HEK293 (cell line): ENCODE measurements around the gene PPP2R3A.

Source experiments
- HIC1 ChIP-seq: fragments of 450-650 bp; formaldehyde crosslinking; IDR thresholded peaks from 2 replicates; pipeline ENCODE4 v1.5.1; 2016; ENCODE audit warnings: missing biosample characterization, missing genetic modification characterization
- HOXA7 ChIP-seq: sonication (generic); formaldehyde crosslinking; IDR thresholded peaks from 2 replicates; pipeline ENCODE4 v1.8.1; 2022; ENCODE audit warnings: missing genetic modification reagents, borderline replicate concordance
- KLF9 ChIP-seq: fragments of 450-650 bp; formaldehyde crosslinking; IDR thresholded peaks from 2 replicates; pipeline ENCODE4 v1.5.1; 2016; ENCODE audit warnings: missing biosample characterization, missing genetic modification characterization, low read depth
- PRDM1 ChIP-seq: fragments of 450-650 bp; formaldehyde crosslinking; IDR thresholded peaks from 2 replicates; pipeline ENCODE4; 2016; ENCODE audit warnings: missing biosample characterization, missing genetic modification characterization
- REPIN1 ChIP-seq: fragments of 450-650 bp; formaldehyde crosslinking; IDR thresholded peaks from 2 replicates; pipeline ENCODE4 v1.5.1; 2017; ENCODE audit warnings: missing biosample characterization, missing genetic modification characterization, low read depth
- WT1 ChIP-seq: fragments of 450-650 bp; formaldehyde crosslinking; IDR thresholded peaks from 2 replicates; pipeline ENCODE4 v1.5.1; 2016; ENCODE audit warnings: missing biosample characterization, missing genetic modification characterization
- ZBTB17 ChIP-seq: fragments of 450-650 bp; formaldehyde crosslinking; IDR thresholded peaks from 2 replicates; pipeline ENCODE4 v1.5.1; 2016; ENCODE audit warnings: missing biosample characterization, missing genetic modification characterization
- ZBTB48 ChIP-seq: fragments of 450-650 bp; formaldehyde crosslinking; IDR thresholded peaks from 2 replicates; pipeline ENCODE4 v1.5.1; 2016; ENCODE audit warnings: missing biosample characterization, missing genetic modification characterization
- ZBTB7A ChIP-seq: fragments of 450-650 bp; formaldehyde crosslinking; IDR thresholded peaks from 2 replicates; pipeline ENCODE4 v1.5.1; 2016; ENCODE audit warnings: low read depth, missing biosample characterization, missing genetic modification characterization
- ZBTB8A ChIP-seq: fragments of 450-650 bp; formaldehyde crosslinking; IDR thresholded peaks from 2 replicates; pipeline ENCODE4 v1.5.1; 2016; ENCODE audit warnings: missing biosample characterization, missing genetic modification characterization
- ZFP37 ChIP-seq: fragments of 450-650 bp; formaldehyde crosslinking; IDR thresholded peaks from 2 replicates; pipeline ENCODE4 v1.5.1; 2016; ENCODE audit warnings: missing biosample characterization, missing genetic modification characterization
- ZNF169 ChIP-seq: fragments of 450-650 bp; formaldehyde crosslinking; IDR thresholded peaks from 2 replicates; pipeline ENCODE4 v1.5.1; 2016; ENCODE audit warnings: missing biosample characterization, missing genetic modification characterization
- ZNF184 ChIP-seq: fragments of 450-650 bp; IDR thresholded peaks from 2 replicates; pipeline ENCODE4 v1.5.1; 2018; ENCODE audit warnings: missing biosample characterization, mild to moderate bottlenecking, missing genetic modification characterization
- ZNF202 ChIP-seq: fragments of 450-650 bp; formaldehyde crosslinking; IDR thresholded peaks from 2 replicates; pipeline ENCODE4 v1.5.1; 2016; ENCODE audit warnings: missing biosample characterization, missing genetic modification characterization, borderline replicate concordance
- ZNF24 ChIP-seq: fragments of 450-650 bp; formaldehyde crosslinking; IDR thresholded peaks from 2 replicates; pipeline ENCODE4 v1.5.1; 2016; ENCODE audit warnings: missing biosample characterization, missing genetic modification characterization
- ZNF248 ChIP-seq: fragments of 450-650 bp; formaldehyde crosslinking; IDR thresholded peaks from 2 replicates; pipeline ENCODE4 v1.5.1; 2017; ENCODE audit warnings: missing biosample characterization, missing genetic modification characterization
- ZNF280C ChIP-seq: fragments of 450-650 bp; formaldehyde crosslinking; IDR thresholded peaks from 2 replicates; pipeline ENCODE4 v1.5.1; 2016; ENCODE audit warnings: missing biosample characterization, missing genetic modification characterization
- ZNF394 ChIP-seq: fragments of 450-650 bp; formaldehyde crosslinking; IDR thresholded peaks from 2 replicates; pipeline ENCODE4 v1.5.1; 2016; ENCODE audit warnings: missing biosample characterization, missing genetic modification characterization, mild to moderate bottlenecking, moderate library complexity, borderline replicate concordance
- ZNF510 ChIP-seq: fragments of 450-650 bp; formaldehyde crosslinking; IDR thresholded peaks from 2 replicates; pipeline ENCODE4 v1.5.1; 2018; ENCODE audit warnings: mild to moderate bottlenecking, missing genetic modification characterization, missing biosample characterization; ENCODE audit not compliant: insufficient replicate concordance
- ZNF585B ChIP-seq: fragments of 450-650 bp; formaldehyde crosslinking; IDR thresholded peaks from 2 replicates; pipeline ENCODE4 v1.5.1; 2016; ENCODE audit warnings: missing biosample characterization, missing genetic modification characterization
- ZNF600 ChIP-seq: fragments of 450-650 bp; formaldehyde crosslinking; IDR thresholded peaks from 2 replicates; pipeline ENCODE4 v1.5.1; 2016; ENCODE audit warnings: missing biosample characterization, missing genetic modification characterization
- ZNF629 ChIP-seq: fragments of 450-650 bp; formaldehyde crosslinking; IDR thresholded peaks from 2 replicates; pipeline ENCODE4 v1.5.1; 2017; ENCODE audit warnings: missing biosample characterization, missing genetic modification characterization
- ZNF677 ChIP-seq: fragments of 450-650 bp; IDR thresholded peaks from 2 replicates; pipeline ENCODE4 v1.5.0; 2018; ENCODE audit warnings: missing biosample characterization, mild to moderate bottlenecking, missing genetic modification characterization, moderate library complexity
- TF ChIP-seq, protein P1 (sequence below): sonication (generic); formaldehyde crosslinking; IDR thresholded peaks from 2 replicates; pipeline ENCODE4 v1.8.1; 2022; ENCODE audit warnings: mild to moderate bottlenecking, moderate library complexity, missing genetic modification reagents
- TF ChIP-seq, protein P2 (sequence below): fragments of 450-650 bp; formaldehyde crosslinking; IDR thresholded peaks from 2 replicates; pipeline ENCODE4 v1.5.1; 2016; ENCODE audit warnings: missing biosample characterization, missing genetic modification characterization
- TF ChIP-seq, protein P3 (sequence below): fragments of 450-650 bp; formaldehyde crosslinking; IDR thresholded peaks from 2 replicates; pipeline ENCODE4; 2016; ENCODE audit warnings: missing biosample characterization, missing genetic modification characterization
- TF ChIP-seq, protein P4 (sequence below): fragments of 450-650 bp; formaldehyde crosslinking; IDR thresholded peaks from 2 replicates; pipeline ENCODE4 v1.5.1; 2016; ENCODE audit warnings: missing biosample characterization, missing genetic modification characterization

Gene PPP2R3A

DNA sequence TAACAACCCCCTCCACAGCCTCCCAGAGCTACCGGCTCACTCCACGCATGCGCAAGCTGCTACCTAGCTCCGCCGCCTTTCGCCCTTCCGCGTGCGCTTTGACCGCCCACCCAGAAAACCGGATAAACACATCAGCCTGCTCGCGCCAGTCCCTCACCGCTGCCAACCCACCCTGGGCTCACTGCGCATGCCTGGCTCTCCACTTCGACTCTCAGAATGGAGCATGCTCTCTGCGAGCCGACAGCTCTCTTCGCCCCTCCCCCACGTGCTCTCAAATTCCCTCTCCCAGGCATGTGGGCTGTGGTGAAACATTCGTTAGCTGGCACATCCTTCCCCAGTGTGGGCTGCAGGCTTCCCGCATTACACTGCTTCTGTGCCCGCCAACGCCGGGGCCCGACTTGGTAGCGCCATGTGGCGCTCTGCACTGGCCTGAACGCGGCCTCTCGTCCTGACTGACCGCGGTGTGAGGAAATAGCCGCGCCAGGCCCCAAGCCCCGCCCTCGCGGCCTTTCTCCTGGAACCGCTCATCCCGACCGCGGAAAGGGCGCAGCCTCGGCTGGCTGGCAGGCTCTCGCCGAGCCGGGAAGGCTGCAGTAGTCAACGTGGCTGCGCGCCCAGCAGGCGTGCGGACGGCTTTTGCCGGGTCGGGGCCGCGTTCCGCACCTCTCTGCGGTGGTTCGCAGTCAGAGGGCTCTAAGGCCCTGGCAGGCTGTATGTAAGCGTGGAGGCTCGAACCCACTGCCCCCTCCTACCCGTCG is 231.1 kb downstream of the PPP2R3A start (continued):
- TF ChIP-seq ZNF600 (tag by site-specific recombination) (peak; percentile 99), ZBTB7A (no peak), ZFP37 (tag by site-specific recombination) (peak; percentile 90; the same call in 1 of the 2 replicates), PRDM1 (tag by site-specific recombination) (no peak; the same call in 1 of the 2 replicates), ZBTB48 (no peak; the same call in 1 of the 2 replicates), ZNF394 (tag by site-specific recombination) (peak; percentile 65; the same call in 1 of the 2 replicates), REPIN1 (no peak), ZNF169 (tag by site-specific recombination) (no peak), HOXA7 (CRISPR knock-in tag) (no peak), HIC1 (tag by site-specific recombination) (peak; percentile 93), ZNF280C (tag by site-specific recombination) (no peak), ZBTB8A (tag by site-specific recombination) (peak; percentile 90), ZNF248 (tag by site-specific recombination) (no peak), ZBTB17 (tag by site-specific recombination) (peak; percentile 98), ZNF677 (tag by site-specific recombination) (no peak), ZNF184 (no peak), ZNF510 (tag by site-specific recombination) (no peak), ZNF629 (tag by site-specific recombination) (peak; percentile 70), ZNF585B (no peak), KLF9 (tag by site-specific recombination) (peak; percentile 44; the same call in 1 of the 2 replicates), ZNF202 (tag by site-specific recombination) (no peak), ZNF24 (tag by site-specific recombination) (no peak; the same call in none of the 2 replicates), WT1 (tag by site-specific recombination) (peak; percentile 56; the same call in 1 of the 2 replicates)
- TF ChIP-seq, protein P1, sequence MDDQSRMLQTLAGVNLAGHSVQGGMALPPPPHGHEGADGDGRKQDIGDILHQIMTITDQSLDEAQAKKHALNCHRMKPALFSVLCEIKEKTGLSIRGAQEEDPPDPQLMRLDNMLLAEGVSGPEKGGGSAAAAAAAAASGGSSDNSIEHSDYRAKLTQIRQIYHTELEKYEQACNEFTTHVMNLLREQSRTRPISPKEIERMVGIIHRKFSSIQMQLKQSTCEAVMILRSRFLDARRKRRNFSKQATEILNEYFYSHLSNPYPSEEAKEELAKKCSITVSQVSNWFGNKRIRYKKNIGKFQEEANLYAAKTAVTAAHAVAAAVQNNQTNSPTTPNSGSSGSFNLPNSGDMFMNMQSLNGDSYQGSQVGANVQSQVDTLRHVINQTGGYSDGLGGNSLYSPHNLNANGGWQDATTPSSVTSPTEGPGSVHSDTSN (CRISPR knock-in tag), result peak; percentile 83; the same call in 1 of the 2 replicates
- TF ChIP-seq, protein P2, sequence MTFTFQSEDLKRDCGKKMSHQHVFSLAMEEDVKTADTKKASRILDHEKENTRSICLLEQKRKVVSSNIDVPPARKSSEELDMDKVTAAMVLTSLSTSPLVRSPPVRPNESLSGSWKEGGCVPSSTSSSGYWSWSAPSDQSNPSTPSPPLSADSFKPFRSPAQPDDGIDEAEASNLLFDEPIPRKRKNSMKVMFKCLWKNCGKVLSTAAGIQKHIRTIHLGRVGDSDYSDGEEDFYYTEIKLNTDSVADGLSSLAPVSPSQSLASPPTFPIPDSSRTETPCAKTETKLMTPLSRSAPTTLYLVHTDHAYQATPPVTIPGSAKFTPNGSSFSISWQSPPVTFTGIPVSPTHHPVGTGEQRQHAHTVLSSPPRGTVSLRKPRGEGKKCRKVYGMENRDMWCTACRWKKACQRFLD, result no peak
- TF ChIP-seq, protein P3, sequence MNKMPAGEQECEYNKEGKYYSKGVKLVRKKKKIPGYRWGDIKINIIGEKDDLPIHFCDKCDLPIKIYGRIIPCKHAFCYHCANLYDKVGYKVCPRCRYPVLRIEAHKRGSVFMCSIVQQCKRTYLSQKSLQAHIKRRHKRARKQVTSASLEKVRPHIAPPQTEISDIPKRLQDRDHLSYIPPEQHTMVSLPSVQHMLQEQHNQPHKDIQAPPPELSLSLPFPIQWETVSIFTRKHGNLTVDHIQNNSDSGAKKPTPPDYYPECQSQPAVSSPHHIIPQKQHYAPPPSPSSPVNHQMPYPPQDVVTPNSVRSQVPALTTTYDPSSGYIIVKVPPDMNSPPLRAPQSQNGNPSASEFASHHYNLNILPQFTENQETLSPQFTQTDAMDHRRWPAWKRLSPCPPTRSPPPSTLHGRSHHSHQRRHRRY (tag by site-specific recombination), result no peak
- TF ChIP-seq, protein P4, sequence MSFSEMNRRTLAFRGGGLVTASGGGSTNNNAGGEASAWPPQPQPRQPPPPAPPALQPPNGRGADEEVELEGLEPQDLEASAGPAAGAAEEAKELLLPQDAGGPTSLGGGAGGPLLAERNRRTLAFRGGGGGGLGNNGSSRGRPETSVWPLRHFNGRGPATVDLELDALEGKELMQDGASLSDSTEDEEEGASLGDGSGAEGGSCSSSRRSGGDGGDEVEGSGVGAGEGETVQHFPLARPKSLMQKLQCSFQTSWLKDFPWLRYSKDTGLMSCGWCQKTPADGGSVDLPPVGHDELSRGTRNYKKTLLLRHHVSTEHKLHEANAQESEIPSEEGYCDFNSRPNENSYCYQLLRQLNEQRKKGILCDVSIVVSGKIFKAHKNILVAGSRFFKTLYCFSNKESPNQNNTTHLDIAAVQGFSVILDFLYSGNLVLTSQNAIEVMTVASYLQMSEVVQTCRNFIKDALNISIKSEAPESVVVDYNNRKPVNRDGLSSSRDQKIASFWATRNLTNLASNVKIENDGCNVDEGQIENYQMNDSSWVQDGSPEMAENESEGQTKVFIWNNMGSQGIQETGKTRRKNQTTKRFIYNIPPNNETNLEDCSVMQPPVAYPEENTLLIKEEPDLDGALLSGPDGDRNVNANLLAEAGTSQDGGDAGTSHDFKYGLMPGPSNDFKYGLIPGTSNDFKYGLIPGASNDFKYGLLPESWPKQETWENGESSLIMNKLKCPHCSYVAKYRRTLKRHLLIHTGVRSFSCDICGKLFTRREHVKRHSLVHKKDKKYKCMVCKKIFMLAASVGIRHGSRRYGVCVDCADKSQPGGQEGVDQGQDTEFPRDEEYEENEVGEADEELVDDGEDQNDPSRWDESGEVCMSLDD (tag by site-specific recombination), result no peak
